Kidney capillary endothelial cell (primary cell): ENCODE data around the gene CPAMD8.
A peak's percentile ranks its signal among the peaks of the same experiment; 100 is the strongest.

Experiments used
- DNase-seq: peaks from one replicate; pipeline ENCODE4 v3.0.0-alpha.2; 2018; ENCODE audit warnings: low spot score

The CPAMD8 gene

DNA sequence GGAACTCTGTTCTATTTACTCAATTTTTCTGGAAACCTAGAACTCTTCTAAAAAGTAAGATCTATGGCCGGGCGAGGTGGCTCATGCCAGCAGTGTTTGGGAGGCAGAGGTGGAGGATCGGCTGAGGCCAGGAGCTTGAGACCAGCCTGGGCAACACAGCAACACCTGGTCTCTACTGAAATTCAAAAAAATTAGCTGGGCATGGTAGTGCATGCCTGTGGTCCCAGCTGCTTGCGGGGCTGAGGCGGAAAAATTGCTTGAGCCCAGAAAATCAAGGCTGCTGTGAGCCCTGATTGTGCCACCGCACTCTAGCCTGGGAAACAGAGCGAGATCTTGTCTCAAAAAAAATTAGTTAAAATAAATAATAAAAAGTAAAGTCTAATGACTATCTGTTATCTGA lies 109.2 kb downstream of the CPAMD8 start:
- no peak for DNase-seq

DNA sequence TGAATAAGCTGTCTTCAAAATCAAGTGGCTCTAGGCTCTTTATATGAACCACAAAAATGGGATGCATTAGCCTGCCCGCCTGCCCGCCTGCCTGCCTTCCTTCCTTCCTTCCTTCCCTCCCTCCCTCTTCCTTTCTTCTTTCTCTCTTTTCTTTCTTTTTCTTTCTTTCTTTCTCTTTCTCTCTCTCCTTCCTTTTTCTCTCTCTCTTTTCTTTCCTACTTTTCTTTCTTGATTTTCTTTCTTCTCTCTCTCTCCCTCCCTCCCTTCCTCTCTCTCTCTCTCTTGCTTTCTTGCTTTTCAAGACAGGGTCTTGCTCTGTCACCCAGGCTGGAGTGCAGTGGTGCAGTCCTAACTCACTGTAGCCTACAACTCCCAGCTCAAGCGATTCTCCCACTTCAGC lies 110.9 kb downstream of the CPAMD8 start:
- DNase-seq: no peak

DNA sequence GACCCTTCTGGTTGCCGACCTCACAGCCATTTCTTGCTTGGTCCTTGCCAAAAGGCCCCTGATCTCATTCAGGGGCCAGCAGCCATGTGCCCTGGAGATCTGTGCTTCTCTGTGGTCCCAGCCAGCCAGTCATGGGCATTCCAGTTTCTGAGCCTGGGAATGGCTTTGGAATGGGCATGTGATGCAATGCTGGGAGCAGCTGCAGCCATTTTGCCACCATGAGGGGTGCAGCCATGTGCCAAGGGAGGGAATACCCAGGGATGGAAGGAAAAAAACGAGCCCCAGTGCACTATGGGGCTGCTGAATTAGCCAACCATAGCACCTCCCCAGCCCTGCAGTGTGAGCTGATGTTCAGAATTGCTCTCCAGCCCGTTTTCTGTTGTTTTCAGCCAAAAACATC lies 111.5 kb downstream of the CPAMD8 start:
- DNase-seq: no peak

DNA sequence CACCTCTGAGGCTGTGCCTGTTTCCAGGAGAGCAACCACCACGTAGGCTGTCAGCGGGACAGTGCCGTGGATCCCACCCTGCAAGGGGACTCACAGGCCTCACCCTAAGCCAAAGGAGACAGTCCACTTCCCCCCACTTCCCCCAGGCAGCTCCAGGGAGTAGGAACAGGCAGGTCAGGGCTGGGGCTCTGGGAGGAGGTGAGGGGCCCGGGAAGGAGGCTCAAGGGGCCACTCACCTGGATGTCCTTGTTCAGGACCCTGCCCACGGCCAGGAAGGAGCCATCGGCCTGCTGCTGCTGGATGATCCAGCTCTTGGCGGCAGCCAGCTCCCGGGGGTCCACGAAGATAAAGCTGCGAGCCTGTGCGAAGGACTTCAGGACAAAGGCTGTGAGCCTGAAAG lies 112.2 kb downstream of the CPAMD8 start:
- no peak for DNase-seq

DNA sequence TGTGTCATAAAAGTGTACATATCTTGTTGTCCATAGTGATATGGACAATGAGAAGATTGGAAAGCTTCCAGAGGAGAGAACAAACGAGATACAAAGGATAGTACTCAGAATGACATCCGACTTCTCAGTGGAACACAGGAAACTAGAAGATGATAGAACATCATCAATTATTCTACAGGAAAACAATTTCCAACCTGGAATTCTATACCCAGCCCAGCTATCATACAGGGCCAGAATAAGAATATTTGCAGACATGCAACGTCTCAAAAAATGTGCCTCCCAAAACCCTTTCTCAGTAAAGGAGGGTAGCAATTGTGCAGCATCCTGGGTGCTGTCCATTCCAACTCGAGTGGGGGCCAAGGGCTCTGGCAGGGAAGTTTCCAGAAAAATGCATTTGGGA lies 113.8 kb downstream of the CPAMD8 start:
- no peak for DNase-seq

DNA sequence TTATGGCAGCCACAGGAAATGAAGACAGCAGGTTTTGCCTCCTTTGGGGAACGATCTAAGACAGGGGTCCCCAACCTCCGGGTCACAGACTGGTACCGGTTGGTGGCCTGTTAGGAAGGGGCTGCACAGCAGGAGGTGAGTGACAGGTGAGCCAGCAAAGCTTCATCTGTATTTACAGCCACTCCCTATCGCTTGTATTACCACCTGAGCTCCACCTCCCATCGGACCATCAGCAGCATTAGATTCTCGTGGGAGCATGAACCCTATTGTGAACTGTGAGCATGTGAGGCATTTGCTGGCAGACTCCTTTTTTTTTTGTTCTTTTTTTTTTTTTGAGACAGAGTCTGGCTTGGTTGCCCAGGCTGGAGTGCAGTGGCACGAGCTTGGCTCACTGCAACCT lies 115.6 kb downstream of the CPAMD8 start:
- DNase-seq: no peak

DNA sequence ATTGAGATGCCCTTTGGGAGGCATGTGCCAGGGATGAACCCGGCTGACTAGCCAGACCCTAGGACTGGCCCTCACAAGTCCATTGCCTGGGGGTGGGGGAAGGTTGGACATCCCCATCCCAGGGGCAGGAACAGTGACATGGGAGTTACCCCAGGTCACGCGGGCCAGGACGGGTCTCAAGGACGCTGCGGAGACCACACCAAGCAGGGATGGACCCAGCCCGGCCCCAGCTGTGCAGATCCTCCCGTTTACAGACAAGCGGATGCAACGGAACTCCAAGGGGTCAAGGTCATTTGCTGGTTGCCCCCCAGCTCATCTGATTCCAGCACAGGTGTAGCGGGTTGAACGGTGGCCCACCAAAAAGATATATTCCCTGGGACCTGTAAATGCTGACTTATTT lies 117.9 kb downstream of the CPAMD8 start:
- DNase-seq: no peak

GRCh38 chr19:16904599-16904998 lies 122.0 kb downstream of the CPAMD8 start:
- no peak for DNase-seq

DNA sequence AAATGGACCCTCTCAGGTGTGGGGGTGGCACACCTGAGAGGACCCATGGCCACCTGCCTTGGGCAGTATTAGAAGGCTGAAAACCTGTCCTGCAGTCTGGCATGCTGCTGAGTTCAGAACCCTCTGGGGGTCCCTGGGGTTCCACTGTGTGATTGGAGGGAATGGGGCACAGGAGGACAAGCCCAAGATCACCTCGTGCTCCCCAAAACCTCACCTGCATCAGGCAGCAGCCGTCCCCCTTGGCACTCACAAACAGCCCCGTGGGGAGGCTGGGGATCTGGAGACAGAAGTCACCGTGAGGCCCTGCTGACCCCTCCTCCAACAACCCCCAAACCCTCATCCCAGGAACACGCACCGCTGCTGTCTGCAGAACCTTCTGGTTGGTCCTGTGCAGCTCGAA lies 123.3 kb downstream of the CPAMD8 start:
- no peak for DNase-seq

DNA sequence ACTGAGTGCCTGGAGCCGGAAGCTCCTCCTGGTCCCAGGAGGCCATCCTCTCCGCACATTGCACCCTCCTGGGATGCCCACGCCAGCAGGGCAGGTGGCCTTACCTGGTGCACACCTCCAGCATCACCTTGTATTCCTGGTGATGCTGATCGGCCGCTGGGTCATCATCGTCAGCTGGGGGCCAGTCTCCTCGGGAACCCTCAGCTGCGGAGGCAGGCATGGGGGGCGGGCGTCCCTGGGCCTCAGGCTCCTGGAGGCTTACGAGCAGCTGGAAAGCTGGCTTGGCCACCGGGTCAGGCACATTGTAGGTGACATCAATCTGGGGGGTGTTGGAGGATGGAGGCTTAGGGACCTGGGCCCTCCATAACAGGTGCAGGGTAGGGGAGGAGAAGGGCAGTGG lies 124.1 kb downstream of the CPAMD8 start:
- DNase-seq: no peak

DNA sequence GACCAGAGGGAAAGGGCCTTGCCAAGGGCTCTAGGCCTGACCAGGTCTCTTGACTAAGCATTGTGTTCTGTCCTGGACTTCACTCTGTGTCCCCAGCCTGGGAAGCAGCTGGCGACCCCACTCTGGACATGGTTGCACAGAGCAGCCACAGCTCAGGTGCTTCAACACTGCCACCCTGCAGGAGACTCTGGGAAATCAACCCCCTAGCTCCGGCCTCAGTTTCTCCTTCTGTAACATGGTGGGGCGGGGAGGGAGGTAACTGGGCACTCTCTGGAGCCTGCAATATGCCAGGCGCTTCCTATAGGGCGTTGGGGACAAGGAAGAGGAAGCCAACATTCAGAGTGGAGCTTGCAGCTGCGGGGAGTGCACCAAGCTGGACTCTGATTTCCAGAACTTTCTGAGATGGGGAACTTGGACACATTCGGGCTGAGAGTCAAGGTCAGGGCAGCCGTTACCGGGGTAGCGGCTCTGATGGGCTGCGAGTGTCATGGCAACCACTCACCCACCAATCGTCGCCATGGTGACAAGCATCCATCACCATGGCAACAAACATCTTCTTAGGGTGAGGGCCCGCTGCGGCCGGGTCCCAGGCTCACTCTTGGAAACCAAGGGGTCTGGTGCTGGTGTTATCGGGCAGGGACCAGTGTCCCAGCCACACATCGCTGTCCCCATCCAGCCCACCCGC lies 125.0 kb downstream of the CPAMD8 start:
- no peak for DNase-seq

DNA sequence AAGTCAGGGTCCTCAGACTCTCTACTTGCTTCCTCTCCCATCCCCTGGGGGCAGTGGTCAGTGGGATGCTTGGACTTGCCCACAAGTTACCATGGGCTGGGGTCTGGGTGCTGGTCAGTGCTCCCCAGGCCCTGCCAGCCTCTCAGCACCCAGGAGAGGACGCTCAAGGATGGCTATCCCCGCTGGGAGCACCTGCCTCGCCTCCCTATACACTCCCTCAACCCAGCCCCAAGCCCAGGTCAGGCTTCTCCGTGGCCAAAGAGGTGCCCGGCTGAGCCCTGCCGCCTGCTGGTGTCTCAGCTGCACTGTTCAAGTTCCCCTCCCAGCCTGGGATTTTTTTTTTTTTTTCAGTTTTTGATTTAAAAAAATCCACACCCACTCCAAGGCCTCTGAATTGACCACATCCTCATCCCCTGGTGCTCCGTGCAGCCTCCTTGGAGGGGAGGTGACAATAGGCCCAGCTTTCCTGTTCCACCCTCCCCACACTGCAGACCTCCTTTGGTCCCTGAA lies 127.0 kb downstream of the CPAMD8 start:
- DNase-seq: no peak

GRCh38 chr19:16898361-16899015 lies 128.1 kb downstream of the CPAMD8 start:
- DNase-seq: no peak

GRCh38 chr19:16897856-16898161 lies 128.8 kb downstream of the CPAMD8 start:
- DNase-seq: no peak

DNA sequence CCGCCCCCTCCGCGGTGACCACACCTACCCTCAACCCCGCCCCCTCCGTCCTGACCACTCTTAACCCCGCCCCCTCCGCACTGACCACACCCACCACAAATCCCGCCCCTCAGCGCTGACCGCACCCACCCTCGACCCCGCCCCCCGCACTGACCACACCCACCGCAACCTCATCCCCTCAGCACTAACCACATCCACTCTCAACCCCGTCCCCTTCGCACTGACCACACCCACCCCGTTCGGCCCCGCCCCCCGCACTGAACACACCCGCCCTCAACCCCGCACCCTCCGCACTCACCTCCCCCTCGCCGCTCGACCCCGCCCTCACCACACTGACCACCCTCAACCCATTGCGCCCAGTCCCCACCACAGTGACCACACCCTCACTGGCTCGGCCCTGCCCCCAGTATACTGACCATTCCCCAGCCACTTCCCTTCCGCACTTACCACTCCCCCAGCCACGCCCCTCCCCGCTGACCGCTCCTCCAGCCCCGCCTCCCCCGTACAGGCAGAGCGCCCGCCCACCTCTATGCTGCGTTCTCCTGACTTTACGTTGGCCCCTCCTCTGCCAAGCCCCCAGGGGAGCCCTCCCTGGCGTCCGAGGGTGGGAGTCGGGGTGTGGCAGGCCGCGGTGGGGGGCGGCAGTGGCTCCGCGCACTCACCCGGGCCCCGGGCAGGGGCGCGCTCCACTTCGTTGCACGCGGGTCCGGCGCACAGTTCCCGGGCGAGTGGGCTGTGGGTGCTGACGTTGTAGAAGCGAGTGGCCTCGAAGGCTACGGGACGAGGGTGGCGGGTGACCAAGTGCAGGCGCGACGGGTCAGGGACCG lies 129.4 kb downstream of the CPAMD8 start:
- peak; percentile 89 for DNase-seq

GRCh38 chr19:16896146-16897028 lies 130.2 kb downstream of the CPAMD8 start:
- DNase-seq: no peak

- no peak for DNase-seq
Measured at GRCh38 chr19:16895467-16896145, 131.0 kb downstream of the CPAMD8 start.

GRCh38 chr19:16894080-16894479 lies 132.5 kb downstream of the CPAMD8 start:
- DNase-seq: no peak

DNA sequence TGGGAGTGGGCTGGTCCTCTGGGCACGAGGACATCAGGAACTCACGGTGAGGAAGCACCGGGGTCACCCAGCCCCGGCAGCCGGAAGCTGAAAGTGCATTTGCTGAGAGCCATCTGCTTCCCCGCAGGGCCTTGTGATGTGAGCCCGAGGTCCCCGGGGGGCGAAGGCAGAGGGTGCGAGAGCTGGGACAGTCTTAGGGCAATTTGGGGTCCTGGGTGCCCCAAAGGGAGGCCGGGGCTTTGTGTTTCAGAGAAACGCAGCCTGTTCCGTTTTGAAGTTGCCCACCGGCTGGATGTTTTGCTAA lies 133.0 kb downstream of the CPAMD8 start:
- DNase-seq: no peak

- DNase-seq: no peak
Measured at GRCh38 chr19:16892868-16893685, 133.5 kb downstream of the CPAMD8 start.

GRCh38 chr19:16892436-16892835 lies 134.2 kb downstream of the CPAMD8 start:
- DNase-seq: no peak
